GM21825 (cell line): ENCODE results near the gene PTGES3L.

Experiments
- ATAC-seq: cut with Tn5 transposase; IDR thresholded peaks from one replicate; pipeline ENCODE4 v1.9.1; 2021; ENCODE audit warnings: mild to moderate bottlenecking, moderate library complexity; ENCODE audit not compliant: unreplicated experiment

PTGES3L gene

DNA sequence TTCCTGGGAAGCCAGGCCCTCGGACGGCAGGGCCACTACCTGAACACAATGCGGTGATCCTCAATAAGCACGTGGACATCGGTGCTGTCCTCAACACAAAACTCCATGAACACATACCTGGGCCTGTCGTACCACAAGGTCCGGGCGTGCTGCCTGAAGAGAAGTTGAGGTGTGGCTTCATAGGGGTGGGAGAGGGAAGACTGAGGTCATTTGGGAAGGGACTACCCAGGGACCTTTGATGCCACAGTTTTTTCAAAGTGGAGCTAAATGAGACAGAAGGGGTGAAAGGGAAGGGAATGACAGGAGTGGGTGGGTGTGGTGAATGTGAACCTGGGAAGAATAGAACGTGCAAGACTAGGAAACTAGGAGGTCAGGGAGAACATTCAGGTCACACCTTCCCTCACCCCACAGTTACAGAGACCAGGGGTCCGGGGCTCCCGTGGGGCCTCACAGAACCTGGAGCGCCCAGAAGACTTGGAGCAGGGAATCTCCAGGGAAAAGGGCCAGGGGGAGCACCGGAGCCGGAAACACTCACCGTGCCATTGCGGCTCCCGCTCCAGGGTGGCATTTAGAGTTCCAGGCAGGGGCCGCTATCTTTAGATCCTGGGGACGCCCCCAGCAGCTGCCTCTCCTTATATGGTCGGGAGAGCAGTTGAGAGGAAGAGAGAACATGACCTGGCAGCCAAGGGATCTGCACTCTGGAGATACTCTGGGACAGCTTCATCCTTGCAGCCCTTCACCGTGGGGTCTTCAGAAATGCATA lies at the start of gene PTGES3L:
Gene PTGES3L (minus strand): TSS at position 570 of the 763 bp plus-strand sequence. CDS start 27 bp downstream, at position 543.
- ATAC-seq: peak; percentile 41

GRCh38 chr17:43028221-43028861 lies 48.5 kb upstream of the PTGES3L start:
- ATAC-seq: no peak

DNA sequence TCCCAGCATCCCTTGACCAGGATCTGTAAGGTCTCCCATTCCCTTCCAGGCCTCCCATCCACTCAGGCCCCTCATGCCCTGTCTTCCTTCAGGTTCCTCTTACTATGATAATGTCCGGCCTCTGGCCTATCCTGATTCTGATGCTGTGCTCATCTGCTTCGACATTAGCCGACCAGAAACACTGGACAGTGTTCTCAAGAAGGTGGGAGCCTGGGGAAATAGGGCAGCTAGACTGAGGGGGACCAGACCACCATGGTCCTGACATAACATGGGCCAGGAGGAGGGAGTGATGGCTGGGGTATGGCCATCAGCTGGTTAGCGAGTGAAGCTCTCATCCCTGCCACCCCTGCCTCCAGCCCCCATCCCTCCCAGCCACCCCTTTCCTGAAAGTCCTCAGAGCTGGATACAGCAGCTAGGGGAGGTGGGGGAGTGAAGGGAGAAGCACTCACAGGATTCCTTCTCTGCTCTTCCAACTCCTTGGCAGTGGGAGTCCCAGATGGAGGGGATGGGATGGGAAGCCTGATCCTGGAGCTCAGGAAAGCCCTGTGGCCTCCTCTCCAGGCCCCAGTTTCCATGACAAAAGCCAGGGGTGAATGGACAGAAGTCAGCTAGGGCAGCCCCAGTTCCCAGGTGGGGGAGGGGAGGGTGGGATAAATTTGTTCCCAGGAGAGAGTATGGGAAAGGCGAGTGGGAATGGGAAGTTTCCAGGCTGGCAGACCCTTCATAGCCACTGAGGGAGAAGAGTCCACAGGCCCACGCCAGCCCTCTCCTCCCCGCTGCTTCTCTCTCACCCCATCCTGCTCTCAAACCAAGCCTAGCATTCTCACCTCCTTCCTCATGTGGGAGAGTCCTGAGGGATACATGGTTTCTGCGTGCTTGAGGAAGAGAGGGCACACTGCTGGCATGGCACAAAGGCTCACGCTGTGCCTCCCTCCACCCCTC lies 47.5 kb upstream of the PTGES3L start:
- no peak for ATAC-seq

GRCh38 chr17:43026595-43026994 lies 46.7 kb upstream of the PTGES3L start:
- no peak for ATAC-seq

DNA sequence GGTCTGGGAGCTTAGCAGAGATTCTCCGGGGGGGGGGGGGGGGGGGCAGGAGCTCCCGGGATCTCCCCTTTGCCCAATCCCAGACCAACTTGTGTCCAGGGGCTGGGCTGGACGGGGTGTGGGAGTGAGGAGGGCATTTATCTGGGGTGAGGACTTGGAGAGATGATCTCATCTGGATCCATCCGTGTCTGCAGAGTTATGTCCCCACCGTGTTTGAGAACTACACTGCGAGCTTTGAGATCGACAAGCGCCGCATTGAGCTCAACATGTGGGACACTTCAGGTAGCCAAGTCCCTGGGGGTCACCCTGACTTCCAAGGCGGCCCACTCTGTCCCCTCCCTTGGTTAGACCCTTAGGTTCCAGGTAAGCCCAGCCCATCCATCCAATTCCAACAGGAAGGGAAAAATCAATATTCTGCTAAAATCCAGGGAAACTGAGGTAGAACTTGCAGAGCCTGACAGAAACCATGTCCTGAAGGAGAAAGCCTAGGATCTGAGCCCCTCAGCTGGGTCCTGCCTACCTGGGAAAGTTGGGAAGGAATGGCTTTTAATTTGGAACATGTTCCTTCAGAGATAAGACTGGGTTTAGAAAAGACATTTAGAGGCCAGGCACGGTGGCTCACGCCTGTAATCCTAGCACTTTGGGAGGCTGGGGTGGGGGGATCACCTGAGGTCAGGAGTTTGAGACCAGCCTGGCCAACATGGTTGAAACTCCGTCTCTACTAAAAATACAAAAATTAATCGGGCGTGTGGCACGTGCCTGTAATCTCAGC lies 46.1 kb upstream of the PTGES3L start:
- no peak for ATAC-seq

GRCh38 chr17:43025290-43025657 lies 45.4 kb upstream of the PTGES3L start:
- no peak for ATAC-seq

DNA sequence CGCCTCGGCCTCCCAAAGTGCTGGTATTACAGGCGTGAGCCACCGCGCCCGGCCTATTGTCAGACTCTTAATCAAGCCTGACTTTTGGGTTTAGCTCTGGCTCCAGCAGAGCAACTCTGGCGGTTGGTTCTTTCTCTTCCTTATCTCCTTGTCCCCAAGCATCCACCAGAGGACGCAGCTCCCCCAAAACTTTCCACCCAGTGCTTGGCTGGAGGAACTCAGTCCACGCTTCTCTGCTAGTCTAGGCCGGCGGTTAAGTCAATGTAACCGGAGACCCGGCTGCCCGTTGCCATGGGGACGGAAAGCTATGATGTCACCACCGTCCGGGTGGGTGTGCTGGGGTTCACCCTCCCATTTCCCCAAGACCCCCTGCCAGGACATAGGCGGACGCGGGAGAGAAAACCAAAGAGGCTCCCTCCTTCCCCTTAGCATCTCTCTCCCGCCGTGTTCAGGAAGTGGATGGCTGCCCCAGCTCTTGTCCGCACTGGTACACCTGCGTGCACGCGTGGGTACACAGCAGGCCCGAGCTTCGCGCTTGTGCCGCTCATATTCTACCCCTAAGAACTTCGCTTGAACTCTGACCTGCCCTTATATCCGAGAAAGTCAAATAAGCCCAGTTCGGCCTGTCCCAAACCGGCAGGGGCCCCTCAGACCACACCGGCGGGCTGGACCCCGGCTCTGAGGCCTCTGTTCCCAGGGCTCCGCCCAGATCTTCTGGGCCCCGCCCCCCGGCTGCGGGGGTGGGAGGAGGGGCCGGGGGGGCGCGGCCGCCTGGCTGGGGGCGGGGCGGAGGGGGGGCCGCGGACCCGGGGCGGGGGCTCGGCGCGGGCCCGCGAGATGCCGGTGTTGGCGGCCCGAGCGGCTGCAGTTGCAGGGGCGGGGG lies 44.8 kb upstream of the PTGES3L start, which contains the start of gene RND2:
Gene RND2 (plus strand): TSS at position 825 of the 883 bp plus-strand sequence. CDS start 117 bp downstream, outside the sequence.
- ATAC-seq: peak; percentile 42

GRCh38 chr17:43021741-43022512 lies 42.0 kb upstream of the PTGES3L start, which contains the start of gene VAT1:
VAT1 (minus strand) TSS chr17:43022385; CDS start chr17:43022322, 63 bp downstream.
- peak; percentile 44 for ATAC-seq

- ATAC-seq: no peak
Observed at GRCh38 chr17:43020789-43021740, 41.2 kb upstream of the PTGES3L start.

DNA sequence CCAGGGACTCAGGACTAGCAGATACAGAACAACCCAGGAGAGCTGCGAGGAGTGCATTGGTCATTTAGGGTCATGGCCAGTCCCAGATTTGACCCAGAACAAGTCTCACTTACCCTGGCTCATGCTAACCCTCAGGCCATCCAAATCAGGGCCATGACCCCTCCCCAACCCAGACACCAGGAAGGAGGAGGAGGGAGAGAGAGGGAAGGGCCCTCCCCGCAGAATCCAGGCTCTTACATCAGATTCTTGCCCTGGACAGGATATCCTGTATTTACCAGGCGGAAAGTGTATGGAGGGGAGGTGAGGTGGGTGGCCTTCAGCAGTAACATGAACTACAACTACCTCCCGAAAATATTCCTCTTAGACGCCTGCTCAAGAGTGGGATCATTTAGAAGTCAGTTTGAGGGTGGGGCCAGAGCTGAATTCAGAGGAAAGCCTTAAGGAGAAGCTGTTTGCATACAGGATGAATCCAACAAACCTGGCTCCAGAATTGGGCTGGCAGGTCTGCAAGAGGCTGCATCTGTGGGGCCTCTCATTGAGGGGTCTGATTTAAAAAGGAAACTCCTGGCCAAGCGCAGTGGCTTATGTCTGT lies 40.2 kb upstream of the PTGES3L start:
- ATAC-seq: no peak

- ATAC-seq: no peak
Observed at GRCh38 chr17:43019418-43019817, 39.5 kb upstream of the PTGES3L start.

GRCh38 chr17:43018932-43019331 lies 39.1 kb upstream of the PTGES3L start:
- ATAC-seq: no peak

DNA sequence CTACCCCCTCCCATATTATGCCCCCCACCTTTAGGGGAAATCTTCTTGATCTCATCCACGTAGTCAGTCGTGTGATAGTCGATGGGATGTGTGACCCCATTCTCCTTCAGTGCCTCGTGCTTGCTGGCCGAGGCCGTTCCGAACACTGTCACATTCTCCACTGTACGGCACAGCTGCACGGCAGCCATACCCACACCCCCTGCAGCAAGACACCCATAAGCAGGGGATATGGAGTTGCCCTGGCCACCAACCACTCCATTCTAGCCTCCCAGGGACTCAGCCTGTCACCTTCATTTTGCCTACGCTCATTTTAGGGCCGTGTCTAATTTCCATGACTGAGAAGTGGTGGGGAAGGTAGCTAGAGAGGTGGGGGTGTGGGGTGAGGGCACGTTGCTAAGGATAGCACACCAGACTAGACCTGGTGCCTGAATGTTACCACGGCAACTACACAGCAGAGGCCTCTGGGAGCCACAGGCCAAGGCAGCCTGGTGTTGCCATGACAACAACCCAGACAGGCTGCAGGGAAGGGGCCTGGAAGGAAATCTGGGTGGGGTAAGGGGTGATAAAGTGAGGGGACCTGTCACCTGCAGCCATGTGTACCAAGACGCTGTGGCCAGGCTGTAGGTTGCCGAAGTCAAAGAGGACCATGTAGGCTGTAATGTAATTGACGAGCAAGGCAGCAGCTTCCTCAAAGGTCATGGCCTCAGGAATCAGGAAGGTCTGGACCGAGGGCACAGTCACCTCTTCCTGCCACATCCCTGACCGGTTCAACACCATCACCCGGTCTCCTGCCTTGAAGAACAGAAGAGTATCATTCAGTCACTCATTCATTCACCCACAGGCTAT lies 38.4 kb upstream of the PTGES3L start:
- ATAC-seq: no peak

- ATAC-seq: no peak
Observed at GRCh38 chr17:43016216-43016615, 36.3 kb upstream of the PTGES3L start.

GRCh38 chr17:43015579-43015978 lies 35.7 kb upstream of the PTGES3L start:
- ATAC-seq: no peak
